HG03045 (cell line): ENCODE measurements around the gene CST7.

ENCODE experiments used
- ATAC-seq: cut with Tn5 transposase; IDR thresholded peaks from one replicate; pipeline ENCODE4 v1.9.1; 2021; ENCODE audit warnings: mild to moderate bottlenecking, moderate library complexity; ENCODE audit not compliant: unreplicated experiment

The CST7 gene

GRCh38 chr20:24983896-24984295, 34.8 kb downstream of the CST7 start:
- ATAC-seq: no peak

GRCh38 chr20:24984961-24985640, 36.0 kb downstream of the CST7 start:
- no peak for ATAC-seq

GRCh38 chr20:24985802-24986201, 36.7 kb downstream of the CST7 start:
- ATAC-seq: no peak

- ATAC-seq: no peak
Measured at GRCh38 chr20:24986436-24987015, 37.5 kb downstream of the CST7 start.

GRCh38 chr20:24987244-24987643, 38.2 kb downstream of the CST7 start:
- ATAC-seq: no peak

GRCh38 chr20:24987873-24988835, 39.1 kb downstream of the CST7 start:
- ATAC-seq: no peak

- ATAC-seq: no peak
Measured at GRCh38 chr20:24989162-24989561, 40.1 kb downstream of the CST7 start.

- ATAC-seq: no peak
Measured at GRCh38 chr20:24990810-24991252, 41.8 kb downstream of the CST7 start.

- peak; percentile 23 for ATAC-seq
Measured at GRCh38 chr20:24991897-24992486, 42.9 kb downstream of the CST7 start.

GRCh38 chr20:24992487-24993205, 43.6 kb downstream of the CST7 start, which contains the start of gene APMAP:
Gene APMAP (minus strand): TSS chr20:24992751. CDS start chr20:24992688, 63 bp downstream.
- ATAC-seq: peak; percentile 98

GRCh38 chr20:24993337-24994185, 44.5 kb downstream of the CST7 start:
- no peak for ATAC-seq

- no peak for ATAC-seq
Measured at GRCh38 chr20:24994186-24994465, 45.1 kb downstream of the CST7 start.

GRCh38 chr20:24994470-24995368, 45.6 kb downstream of the CST7 start:
- ATAC-seq: no peak

- ATAC-seq: no peak
Measured at GRCh38 chr20:24995741-24996448, 46.8 kb downstream of the CST7 start.

GRCh38 chr20:24996449-24997377, 47.6 kb downstream of the CST7 start:
- ATAC-seq: no peak

- no peak for ATAC-seq
Measured at GRCh38 chr20:24998121-24998520, 49.1 kb downstream of the CST7 start.
